Prostate gland (tissue), 2 donors: Measurements from ENCODE around the gene DLGAP1. TPM values are rescaled to one million over a fixed set of nuclear protein-coding genes. Genes with fewer than 3 reads are reported as not detected.

Experiments
- DNase-seq: peaks from one replicate; pipeline ENCODE4 v3.0.0-alpha.2; 2019; ENCODE audit warnings: low spot score
- H3K27ac ChIP-seq, 2 donors: fragments of 200-600 bp; sonication (generic); 2 replicates each; pipeline ENCODE4 v1.5.1; 2017 to 2019
- H3K27me3 ChIP-seq: fragments of 200-600 bp; sonication (generic); replicated peaks from 2 replicates; pipeline ENCODE4 v1.5.1; 2019; ENCODE audit not compliant: insufficient read depth
- H3K36me3 ChIP-seq, 2 donors: fragments of 200-600 bp; sonication (generic); 1 replicate in 1 of 2; 2 replicates in 1 of 2; pipeline versions ENCODE4 v1.5.1 to v1.8.1; 2017 to 2019
- H3K4me1 ChIP-seq: fragments of 200-600 bp; sonication (generic); replicated peaks from 2 replicates; pipeline ENCODE4 v1.5.1; 2019
- H3K4me3 ChIP-seq, 2 donors: fragments of 200-600 bp; sonication (generic); 2 replicates each; pipeline ENCODE4 v1.5.1; 2017 to 2019
- H3K9me3 ChIP-seq: fragments of 200-600 bp; sonication (generic); 2 replicates; pipeline ENCODE4 v1.5.1; 2017
- CTCF ChIP-seq, 4 experiments: fragments of 200-600 bp in 2 of 4; fragments of 450-650 bp in 2 of 4; sonication (generic) in 2 of 4; IDR thresholded peaks; 1 replicate in 3 of 4; 2 replicates in 1 of 4; pipeline ENCODE4 v1.5.1; 2016 to 2019; ENCODE audit warnings: antibody characterized with exemption in 4 of 4, mild to moderate bottlenecking in 2 of 4, moderate library complexity in 2 of 4
- POLR2A ChIP-seq: fragments of 450-650 bp; IDR thresholded peaks from one replicate; pipeline ENCODE4 v1.6.1; 2016; ENCODE audit warnings: antibody characterized with exemption, mild to moderate bottlenecking
- POLR2AphosphoS5 ChIP-seq: sonication (generic); formaldehyde crosslinking; IDR thresholded peaks from one replicate; pipeline ENCODE4 v1.6.1; 2017; ENCODE audit warnings: antibody characterized with exemption
- WGBS: methylation state at CpG from one replicate; pipeline ENCODE4 v1.1.5; 2018; 5-methylcytosine and 5-hydroxymethylcytosine counted together
- intact Hi-C: fragments of 100-400 bp; cut with DNase I; formaldehyde crosslinking; loops from one replicate; pipeline ENCODE4 v1.14.2; 2022
- total RNA-seq, 2 donors: library from RNA; depleted of rRNA; stranded (reverse); fragments of >200 nt; gene quantifications; one replicate each; pipeline ENCODE4 v1.1.0, GENCODE V29; 2016

Gene DLGAP1
- total RNA-seq, 2 donors from 2014 or later: 42.2 to 66.7 TPM

- no peaks in the 10 kb centered on the region for H3K4me1 ChIP-seq
- H3K27me3 ChIP-seq: no peaks in the 10 kb centered on the region
- H3K9me3 ChIP-seq: no peaks in the 10 kb centered on the region
- WGBS: 63% methylated on average over 2 of the region's 2 CpGs
- no peak for TF ChIP-seq POLR2A
- no peak for TF ChIP-seq POLR2AphosphoS5
- no peak for TF ChIP-seq CTCF (IDR thresholded peaks at IDR 0.05)
- H3K27ac ChIP-seq: no peak overlapping the region
- no peak for DNase-seq
- H3K36me3 ChIP-seq: no peaks in the 10 kb centered on the region
- no peak overlapping the region for H3K4me3 ChIP-seq
- intact Hi-C loops: no loop called here
These were observed 540.1 kb downstream of the DLGAP1 start for GRCh38 chr18:3914833-3915610.

GRCh38 chr18:3914109-3914508 lies 541.0 kb downstream of the DLGAP1 start:
- Histone ChIP-seq H3K36me3 (no peaks in the 10 kb centered on the region), H3K9me3 (no peaks in the 10 kb centered on the region), H3K4me3 (no peak overlapping the region), H3K4me1 (no peaks in the 10 kb centered on the region), H3K27me3 (no peaks in the 10 kb centered on the region), H3K27ac (no peak overlapping the region)
- no peak for DNase-seq
- no peak for TF ChIP-seq CTCF (IDR thresholded peaks at IDR 0.05)
- TF ChIP-seq POLR2A: no peak
- no peak for TF ChIP-seq POLR2AphosphoS5
- WGBS: 73% methylated on average over 3 of the region's 3 CpGs
- intact Hi-C loops: no loop called here

- Histone ChIP-seq H3K4me3 (no peak overlapping the region), H3K27ac (no peak overlapping the region), H3K9me3 (no peaks in the 10 kb centered on the region), H3K36me3 (no peaks in the 10 kb centered on the region), H3K4me1 (no peaks in the 10 kb centered on the region), H3K27me3 (no peaks in the 10 kb centered on the region)
- 95% methylated on average over 1 of the region's 1 CpG for WGBS
- intact Hi-C loops: no loop called here
- TF ChIP-seq POLR2A (no peak), CTCF (IDR thresholded peaks at IDR 0.05) (no peak), POLR2AphosphoS5 (no peak)
- no peak for DNase-seq
These were observed 542.4 kb downstream of the DLGAP1 start for GRCh38 chr18:3912705-3913104.

- Histone ChIP-seq H3K4me3 (no peak overlapping the region), H3K9me3 (no peaks in the 10 kb centered on the region), H3K36me3 (no peaks in the 10 kb centered on the region), H3K27ac (no peak overlapping the region), H3K4me1 (no peaks in the 10 kb centered on the region), H3K27me3 (no peaks in the 10 kb centered on the region)
- intact Hi-C loops: no loop called here
- TF ChIP-seq POLR2AphosphoS5 (no peak), POLR2A (no peak), CTCF (IDR thresholded peaks at IDR 0.05) (no peak)
- no peak for DNase-seq
These were observed 543.7 kb downstream of the DLGAP1 start for GRCh38 chr18:3911413-3911812.

- TF ChIP-seq CTCF (IDR thresholded peaks at IDR 0.05): no peak
- TF ChIP-seq POLR2A: no peak
- TF ChIP-seq POLR2AphosphoS5: no peak
- DNase-seq: no peak
- Histone ChIP-seq H3K27ac (no peak overlapping the region), H3K36me3 (no peaks in the 10 kb centered on the region), H3K4me3 (no peak overlapping the region), H3K27me3 (no peaks in the 10 kb centered on the region), H3K9me3 (no peaks in the 10 kb centered on the region), H3K4me1 (no peaks in the 10 kb centered on the region)
- intact Hi-C loops: no loop called here
- WGBS: 98% methylated on average over 4 of the region's 4 CpGs
These were observed 544.6 kb downstream of the DLGAP1 start for GRCh38 chr18:3910512-3910911.
